ENCODE results near the gene GPR158.
"Not testable (repeated sequence)": the region's sequence is repeated elsewhere in the genome, so short reads cannot be mapped to it uniquely, and the experiment has no call there.

Gene GPR158

GRCh38 chr10:25308278-25308677 lies 133.5 kb downstream of the GPR158 start:
- Histone ChIP-seq H3K36me3 (ENCODE audit: insufficient read depth, low read length) (no peaks in the 10 kb centered on the region), H3K4me2 (ENCODE audit: low read depth, low read length, poor library complexity, severe bottlenecking) (no peak overlapping the region), H3K27me3 (ENCODE audit: insufficient read depth, low read length, poor library complexity, severe bottlenecking) (no peaks in the 10 kb centered on the region), H2AFZ (ENCODE audit: low read length) (no peak overlapping the region), H3F3A (ENCODE audit: low read depth) (no peaks in the 10 kb centered on the region), H4K20me1 (ENCODE audit: insufficient read depth, low read length, poor library complexity, severe bottlenecking) (no peaks in the 10 kb centered on the region), H3K79me2 (ENCODE audit: insufficient read depth, low read length) (no peaks in the 10 kb centered on the region), H3K4me1 (ENCODE audit: insufficient read depth, low read length, poor library complexity, severe bottlenecking) (no peaks in the 10 kb centered on the region), H3K9me2 (replicated peaks; ENCODE audit: low read depth, low read length) (no peaks in the 10 kb centered on the region), H3K9me3 (ENCODE audit: insufficient read depth, low read depth, low read length) (peaks cover 5% of the 10 kb centered on the region; the same call in 1 of the 2 replicates), H3K9ac (ENCODE audit: low read depth, low read length, poor library complexity, severe bottlenecking) (no peak overlapping the region), H3K4me3 (ENCODE audit: low read length, poor library complexity, severe bottlenecking) (no peak overlapping the region)
- TF ChIP-seq, protein P1, sequence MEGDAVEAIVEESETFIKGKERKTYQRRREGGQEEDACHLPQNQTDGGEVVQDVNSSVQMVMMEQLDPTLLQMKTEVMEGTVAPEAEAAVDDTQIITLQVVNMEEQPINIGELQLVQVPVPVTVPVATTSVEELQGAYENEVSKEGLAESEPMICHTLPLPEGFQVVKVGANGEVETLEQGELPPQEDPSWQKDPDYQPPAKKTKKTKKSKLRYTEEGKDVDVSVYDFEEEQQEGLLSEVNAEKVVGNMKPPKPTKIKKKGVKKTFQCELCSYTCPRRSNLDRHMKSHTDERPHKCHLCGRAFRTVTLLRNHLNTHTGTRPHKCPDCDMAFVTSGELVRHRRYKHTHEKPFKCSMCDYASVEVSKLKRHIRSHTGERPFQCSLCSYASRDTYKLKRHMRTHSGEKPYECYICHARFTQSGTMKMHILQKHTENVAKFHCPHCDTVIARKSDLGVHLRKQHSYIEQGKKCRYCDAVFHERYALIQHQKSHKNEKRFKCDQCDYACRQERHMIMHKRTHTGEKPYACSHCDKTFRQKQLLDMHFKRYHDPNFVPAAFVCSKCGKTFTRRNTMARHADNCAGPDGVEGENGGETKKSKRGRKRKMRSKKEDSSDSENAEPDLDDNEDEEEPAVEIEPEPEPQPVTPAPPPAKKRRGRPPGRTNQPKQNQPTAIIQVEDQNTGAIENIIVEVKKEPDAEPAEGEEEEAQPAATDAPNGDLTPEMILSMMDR (conservative IDR thresholded peaks at IDR 0.05; ENCODE audit: low read length): no peak
- TF ChIP-seq EZH2phosphoT487 (IDR thresholded peaks at IDR 0.05; ENCODE audit: borderline replicate concordance): no peak

DNA sequence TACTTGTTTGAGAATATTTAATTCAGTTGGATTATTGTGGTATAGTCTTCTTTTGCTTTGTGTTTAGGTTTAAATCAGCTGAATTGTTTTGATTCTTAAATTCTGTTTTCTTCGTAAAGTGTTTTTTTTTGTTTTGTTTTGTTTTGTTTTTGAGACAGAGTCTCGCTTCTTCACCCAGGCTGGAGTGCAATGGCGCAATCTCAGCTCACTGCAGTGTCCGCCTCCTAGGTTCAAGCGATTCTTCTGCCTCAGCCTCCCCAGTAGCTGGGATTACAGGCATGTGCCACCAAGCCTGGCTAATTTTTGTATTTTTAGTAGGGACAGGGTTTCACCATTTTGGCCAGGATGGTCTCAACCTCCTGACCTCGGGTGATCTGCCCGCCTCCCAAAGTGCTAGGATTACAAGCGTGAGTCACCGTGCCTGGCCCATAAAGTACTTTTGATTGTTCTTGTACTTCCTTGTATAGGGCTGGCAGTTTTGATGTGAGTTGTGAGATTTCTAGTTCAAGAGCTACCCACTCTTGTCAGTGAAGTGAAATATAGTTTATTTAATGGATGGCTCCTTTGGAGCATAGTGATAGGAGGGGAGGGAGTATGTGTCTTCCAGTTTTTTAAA lies 142.9 kb downstream of the GPR158 start:
- H3K36me3 ChIP-seq (ENCODE audit: insufficient read depth, low read length); H4K20me1 ChIP-seq (ENCODE audit: insufficient read depth, low read length, poor library complexity, severe bottlenecking); H3K9me3 ChIP-seq (ENCODE audit: insufficient read depth, low read depth, low read length); H3K27me3 ChIP-seq (ENCODE audit: insufficient read depth, low read length, poor library complexity, severe bottlenecking); H2AFZ ChIP-seq (ENCODE audit: low read length); H3K79me2 ChIP-seq (ENCODE audit: insufficient read depth, low read length); H3F3A ChIP-seq (ENCODE audit: low read depth); H3K4me1 ChIP-seq (ENCODE audit: insufficient read depth, low read length, poor library complexity, severe bottlenecking); H3K9me2 ChIP-seq (replicated peaks; ENCODE audit: low read depth, low read length); H3K9ac ChIP-seq (ENCODE audit: low read depth, low read length, poor library complexity, severe bottlenecking); H3K4me2 ChIP-seq (ENCODE audit: low read depth, low read length, poor library complexity, severe bottlenecking); H3K4me3 ChIP-seq (ENCODE audit: low read length, poor library complexity, severe bottlenecking): not testable (repeated sequence)

- Histone ChIP-seq H3K9me3 (ENCODE audit: insufficient read depth, low read depth, low read length) (no peaks in the 10 kb centered on the region), H3K27me3 (ENCODE audit: insufficient read depth, low read length, poor library complexity, severe bottlenecking) (no peaks in the 10 kb centered on the region), H3K36me3 (ENCODE audit: insufficient read depth, low read length) (no peaks in the 10 kb centered on the region), H3K4me1 (ENCODE audit: insufficient read depth, low read length, poor library complexity, severe bottlenecking) (no peaks in the 10 kb centered on the region), H3K79me2 (ENCODE audit: insufficient read depth, low read length) (no peaks in the 10 kb centered on the region), H2AFZ (ENCODE audit: low read length) (no peak overlapping the region), H3K9me2 (replicated peaks; ENCODE audit: low read depth, low read length) (no peaks in the 10 kb centered on the region), H3K4me2 (ENCODE audit: low read depth, low read length, poor library complexity, severe bottlenecking) (no peak overlapping the region), H3F3A (ENCODE audit: low read depth) (no peaks in the 10 kb centered on the region), H3K4me3 (ENCODE audit: low read length, poor library complexity, severe bottlenecking) (no peak overlapping the region), H3K9ac (ENCODE audit: low read depth, low read length, poor library complexity, severe bottlenecking) (no peak overlapping the region), H4K20me1 (ENCODE audit: insufficient read depth, low read length, poor library complexity, severe bottlenecking) (no peaks in the 10 kb centered on the region)
- TF ChIP-seq, protein P1 (conservative IDR thresholded peaks at IDR 0.05; ENCODE audit: low read length): no peak
- TF ChIP-seq EZH2phosphoT487 (IDR thresholded peaks at IDR 0.05; ENCODE audit: borderline replicate concordance): no peak
Measured at GRCh38 chr10:25327273-25327672, 152.5 kb downstream of the GPR158 start.

GRCh38 chr10:25328361-25328760 lies 153.6 kb downstream of the GPR158 start:
- no peaks in the 10 kb centered on the region for H3K9me3 ChIP-seq (ENCODE audit: insufficient read depth, low read depth, low read length)
- no peaks in the 10 kb centered on the region for H3K27me3 ChIP-seq (ENCODE audit: insufficient read depth, low read length, poor library complexity, severe bottlenecking)
- no peak overlapping the region for H3K4me2 ChIP-seq (ENCODE audit: low read depth, low read length, poor library complexity, severe bottlenecking)
- no peaks in the 10 kb centered on the region for H3K36me3 ChIP-seq (ENCODE audit: insufficient read depth, low read length)
- H3F3A ChIP-seq (ENCODE audit: low read depth): no peaks in the 10 kb centered on the region
- no peak for TF ChIP-seq EZH2phosphoT487 (IDR thresholded peaks at IDR 0.05; ENCODE audit: borderline replicate concordance)
- TF ChIP-seq, protein P1 (conservative IDR thresholded peaks at IDR 0.05; ENCODE audit: low read length): no peak
- no peaks in the 10 kb centered on the region for H3K9me2 ChIP-seq (replicated peaks; ENCODE audit: low read depth, low read length)
- no peaks in the 10 kb centered on the region for H3K79me2 ChIP-seq (ENCODE audit: insufficient read depth, low read length)
- H3K4me1 ChIP-seq (ENCODE audit: insufficient read depth, low read length, poor library complexity, severe bottlenecking): no peaks in the 10 kb centered on the region
- no peak overlapping the region for H3K4me3 ChIP-seq (ENCODE audit: low read length, poor library complexity, severe bottlenecking)
- H2AFZ ChIP-seq (ENCODE audit: low read length): no peak overlapping the region
- no peaks in the 10 kb centered on the region for H4K20me1 ChIP-seq (ENCODE audit: insufficient read depth, low read length, poor library complexity, severe bottlenecking)
- no peak overlapping the region for H3K9ac ChIP-seq (ENCODE audit: low read depth, low read length, poor library complexity, severe bottlenecking)

DNA sequence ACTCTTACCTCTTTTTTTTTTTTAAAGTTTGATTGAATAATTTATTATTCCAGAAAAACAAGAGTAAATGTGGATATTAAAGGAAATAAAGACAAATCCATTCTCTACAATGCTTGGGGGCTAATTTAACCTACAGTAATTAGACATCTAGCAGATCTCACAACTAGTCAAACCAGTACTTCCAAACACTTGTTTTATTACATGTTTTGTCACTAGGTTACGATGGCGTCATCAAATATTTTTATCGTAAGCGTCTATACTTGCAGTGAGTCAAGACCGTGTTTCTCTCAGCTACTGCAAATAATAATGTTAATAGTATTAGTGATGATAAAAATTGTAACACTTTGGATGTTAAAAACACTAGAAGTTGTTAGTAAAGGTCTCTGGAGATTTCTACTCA lies 154.8 kb downstream of the GPR158 start:
- not testable (repeated sequence) for H3K79me2 ChIP-seq (ENCODE audit: insufficient read depth, low read length); H4K20me1 ChIP-seq (ENCODE audit: insufficient read depth, low read length, poor library complexity, severe bottlenecking); H3K9ac ChIP-seq (ENCODE audit: low read depth, low read length, poor library complexity, severe bottlenecking); H3K4me2 ChIP-seq (ENCODE audit: low read depth, low read length, poor library complexity, severe bottlenecking); H3K36me3 ChIP-seq (ENCODE audit: insufficient read depth, low read length); H3K4me3 ChIP-seq (ENCODE audit: low read length, poor library complexity, severe bottlenecking); H3K9me3 ChIP-seq (ENCODE audit: insufficient read depth, low read depth, low read length); H3K9me2 ChIP-seq (replicated peaks; ENCODE audit: low read depth, low read length); H3K27me3 ChIP-seq (ENCODE audit: insufficient read depth, low read length, poor library complexity, severe bottlenecking); H3F3A ChIP-seq (ENCODE audit: low read depth); H3K4me1 ChIP-seq (ENCODE audit: insufficient read depth, low read length, poor library complexity, severe bottlenecking); H2AFZ ChIP-seq (ENCODE audit: low read length)
